ENCODE data around the gene TLX1.

DNA sequence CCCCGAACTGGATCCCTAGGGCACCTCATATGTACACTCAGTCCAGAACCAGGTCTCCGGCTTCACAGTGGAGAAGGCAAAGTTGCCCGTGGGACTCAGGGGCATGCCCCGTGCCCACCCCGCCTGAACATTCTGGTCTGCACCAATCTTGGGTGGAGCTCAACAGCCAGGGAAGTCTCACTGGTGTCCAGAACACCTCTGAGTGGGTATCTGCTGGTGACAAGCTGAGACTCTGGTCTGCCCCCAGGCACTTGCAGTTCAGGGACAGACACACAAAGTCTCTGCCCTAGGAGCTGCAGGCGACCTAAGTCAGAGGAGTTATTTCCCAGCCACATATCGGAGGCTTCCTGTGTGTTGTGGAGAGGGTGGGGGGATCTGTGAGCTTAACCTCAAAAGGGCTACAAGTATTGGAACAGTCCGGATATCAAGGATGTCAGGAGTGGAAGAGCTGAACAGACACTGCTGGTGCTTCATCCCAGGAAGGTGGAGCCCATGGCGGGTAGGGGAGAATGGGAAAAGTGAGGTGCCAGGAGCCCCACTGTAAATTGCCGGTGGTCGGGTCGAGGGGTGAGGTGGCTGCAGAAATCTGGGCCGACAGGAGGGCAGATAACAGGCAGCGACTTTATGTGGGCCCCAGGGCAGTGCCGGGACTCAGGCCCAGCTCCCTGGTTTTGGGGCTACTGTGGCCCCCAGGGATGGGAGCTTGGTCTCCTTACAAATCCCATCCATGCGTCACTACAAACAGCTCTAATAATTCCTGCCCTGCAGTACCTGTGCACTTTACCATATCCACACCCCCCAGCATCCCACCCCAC lies 8.6 kb upstream of the TLX1 start:
- TF ChIP-seq CTCF (IDR thresholded peaks at IDR 0.05) (no peak), POLR2A (IDR thresholded peaks at IDR 0.05) (no peak)

All from esophagus squamous epithelium (tissue), 4 donors.